Vagina (tissue), 2 donors: ENCODE data around the gene IFT81.

Experiments
- CTCF ChIP-seq, 3 experiments: fragments of 450-650 bp in 2 of 3; fragments of 200-600 bp in 1 of 3; sonication (generic) in 1 of 3; IDR thresholded peaks; one replicate each; pipeline ENCODE4 v1.5.1; 2017 to 2019; ENCODE audit warnings: antibody characterized with exemption in 3 of 3, mild to moderate bottlenecking in 2 of 3, moderate library complexity in 2 of 3
- POLR2AphosphoS5 ChIP-seq, 2 donors: sonication (generic); formaldehyde crosslinking; IDR thresholded peaks; one replicate each; pipeline ENCODE4 v1.9.0; 2017; ENCODE audit warnings: antibody characterized with exemption in 2 of 2, mild to moderate bottlenecking in 2 of 2, low read depth in 1 of 2; ENCODE audit not compliant: insufficient read depth in 1 of 2

- no peak for TF ChIP-seq CTCF (IDR thresholded peaks at IDR 0.05)
- no peak for TF ChIP-seq POLR2AphosphoS5 (IDR thresholded peaks at IDR 0.05; ENCODE audit: insufficient read depth in 1 of 2, low read depth in 1 of 2)
Observed at GRCh38 chr12:110084314-110085015, 39.7 kb upstream of the IFT81 start.
